Spleen (tissue), 11 donors: ENCODE measurements around the gene GALNT18. TPM values are rescaled to one million over a fixed set of nuclear protein-coding genes. Genes with fewer than 3 reads are reported as not detected.

Experiments used
- DNase-seq: peaks from one replicate; pipeline ENCODE4 v3.0.0-alpha.2; 2020
- H3K27ac ChIP-seq, 8 donors: fragments of 200-600 bp; sonication (generic) in 7 of 8; 1 replicate in 4 of 8; 2 replicates in 4 of 8; pipeline versions ENCODE4 v1.5.0 to v1.8.0; 2016 to 2021; ENCODE audit warnings: inconsistent platforms in 4 of 8, mild to moderate bottlenecking in 4 of 8, moderate library complexity in 1 of 8
- H3K27me3 ChIP-seq, 7 donors: fragments of 200-600 bp; sonication (generic) in 6 of 7; replicated peaks in 1 of 7; 1 replicate in 4 of 7; 2 replicates in 3 of 7; pipeline versions ENCODE4 v1.5.0 to v1.8.0; 2016 to 2021; ENCODE audit warnings: inconsistent platforms in 3 of 7, mild to moderate bottlenecking in 1 of 7
- H3K36me3 ChIP-seq, 6 donors: fragments of 200-600 bp; sonication (generic) in 5 of 6; 1 replicate in 4 of 6; 2 replicates in 2 of 6; pipeline versions ENCODE4 v1.5.0 to v1.8.0; 2016 to 2021; ENCODE audit warnings: inconsistent platforms in 2 of 6
- H3K4me1 ChIP-seq, 6 donors: fragments of 200-600 bp; sonication (generic) in 5 of 6; 1 replicate in 3 of 6; 2 replicates in 3 of 6; pipeline versions ENCODE4 v1.5.0 to v1.8.0; 2016 to 2021; ENCODE audit warnings: inconsistent platforms in 3 of 6
- H3K4me3 ChIP-seq, 8 donors: fragments of 200-600 bp; sonication (generic) in 7 of 8; 1 replicate in 4 of 8; 2 replicates in 4 of 8; pipeline versions ENCODE4 v1.5.0 to v1.8.0; 2016 to 2021; ENCODE audit warnings: inconsistent platforms in 4 of 8, mild to moderate bottlenecking in 4 of 8, moderate library complexity in 2 of 8
- H3K9me3 ChIP-seq, 8 donors: fragments of 200-600 bp; sonication (generic) in 7 of 8; 1 replicate in 4 of 8; 2 replicates in 4 of 8; pipeline versions ENCODE4 v1.5.0 to v1.8.0; 2016 to 2021; ENCODE audit warnings: inconsistent platforms in 4 of 8
- CTCF ChIP-seq, 11 experiments: fragments of 200-600 bp in 7 of 11; fragments of 450-650 bp in 4 of 11; sonication (generic) in 4 of 11; IDR thresholded peaks in 8 of 11; conservative IDR thresholded peaks in 3 of 11; 1 replicate in 7 of 11; 2 replicates in 4 of 11; pipeline versions ENCODE4 v1.4.0 to v1.8.0; 2016 to 2021; ENCODE audit warnings: antibody characterized with exemption in 11 of 11, inconsistent platforms in 4 of 11, mild to moderate bottlenecking in 1 of 11
- POLR2A ChIP-seq, 3 donors: fragments of 450-650 bp; IDR thresholded peaks; one replicate each; pipeline ENCODE4 v1.5.1; 2017; ENCODE audit warnings: antibody characterized with exemption in 3 of 3, mild to moderate bottlenecking in 1 of 3
- POLR2AphosphoS5 ChIP-seq, 3 donors: sonication (generic); formaldehyde crosslinking; IDR thresholded peaks; one replicate each; pipeline ENCODE4 v1.5.1; 2017; ENCODE audit warnings: antibody characterized with exemption in 3 of 3
- WGBS, 5 donors: extraction: QIAGEN DNeasy Blood & Tissue Kit in 3 of 5; methylation state at CpG; one replicate each; pipeline versions ENCODE4 v1.1.5 to v1.1.7; 2013 to 2018; 5-methylcytosine and 5-hydroxymethylcytosine counted together
- intact Hi-C: fragments of 100-400 bp; cut with DNase I; formaldehyde crosslinking; loops from one replicate; pipeline ENCODE4 v1.15.0; 2023; ENCODE audit warnings: low total_unique reads
- polyA plus RNA-seq, 3 donors: library from polyadenylated mRNA; stranded (reverse); fragments of 200-250 nt; gene quantifications; one replicate each; pipeline ENCODE4 v1.2.1, GENCODE V29; 2013
- total RNA-seq, 7 donors: library from RNA; depleted of rRNA in 3 of 7; stranded (reverse); fragments of >200 nt in 3 of 7; fragmentation: NEBNext Ultra II Directional in 4 of 7; extraction: Animal tissue kit (Norgen Biotek cat#: 25700) in 4 of 7; gene quantifications; one replicate each; pipeline versions ENCODE4 v1.1.0 to v1.2.1, GENCODE V29; 2016 to 2021
- donor health status: healthy with polysubstance abuse.
- donor health status: DM: no; HTN: no; CAD: no; lungs with moderate emphysema.
- donor health status: DM: no; HTN: no; CAD: no.
- donor health status: Bipolar disorder and iron deficiency.
- donor health status: healthy.
- donor health status: DM: no; HTN: no; CAD: no.
- donor health status: DM: yes; HTN: yes; CAD: no.

GALNT18 gene
- total and polyA plus RNA-seq, 10 donors: 0.87 to 6.9 (median 3.9) TPM

- DNase-seq: no peak
- H3K36me3 ChIP-seq: no peaks in the 10 kb centered on the region
- peaks cover 0 to 6% (median 0%) of the 10 kb centered on the region in 8 donors for H3K9me3 ChIP-seq
- peaks cover 0 to 38% (median 0%) of the 10 kb centered on the region in 7 donors for H3K27me3 ChIP-seq
- TF ChIP-seq POLR2A (IDR thresholded peaks at IDR 0.05) (no peak), POLR2AphosphoS5 (IDR thresholded peaks at IDR 0.05) (no peak), CTCF (IDR thresholded peaks at IDR 0.05 in 8 of 11, conservative IDR thresholded peaks at IDR 0.05 in 3 of 11) (no peak)
- intact Hi-C loops: no loop called here
- no peaks in the 10 kb centered on the region for H3K4me1 ChIP-seq
- no peak overlapping the region for H3K4me3 ChIP-seq
- H3K27ac ChIP-seq: no peak overlapping the region
- 83 to 93% (median 90%) methylated on average over 3 to 4 of the region's 4 CpGs for WGBS, 5 donors
Observed at GRCh38 chr11:11663907-11664306, 42.1 kb upstream of the GALNT18 start.

- H3K36me3 ChIP-seq: no peaks in the 10 kb centered on the region
- DNase-seq: no peak
- 77 to 87% (median 82%) methylated on average over 2 of the region's 2 CpGs for whole genome bisulfite sequencing, 5 donors
- peaks cover 0 to 6% (median 0%) of the 10 kb centered on the region in 8 donors for H3K9me3 ChIP-seq
- intact Hi-C loops: no loop called here
- no peak overlapping the region for H3K4me3 ChIP-seq
- no peak overlapping the region for H3K27ac ChIP-seq
- no peaks in the 10 kb centered on the region for H3K4me1 ChIP-seq
- no peak for TF ChIP-seq CTCF (IDR thresholded peaks at IDR 0.05 in 8 of 11, conservative IDR thresholded peaks at IDR 0.05 in 3 of 11)
- no peak for TF ChIP-seq POLR2AphosphoS5 (IDR thresholded peaks at IDR 0.05)
- no peak for TF ChIP-seq POLR2A (IDR thresholded peaks at IDR 0.05)
- peaks cover 0 to 30% (median 0%) of the 10 kb centered on the region in 7 donors for H3K27me3 ChIP-seq
Observed at GRCh38 chr11:11662578-11662977, 40.8 kb upstream of the GALNT18 start.

- Histone ChIP-seq H3K4me1 (no peaks in the 10 kb centered on the region), H3K27ac (no peak overlapping the region), H3K9me3 (no peaks in the 10 kb centered on the region), H3K4me3 (no peak overlapping the region), H3K36me3 (no peaks in the 10 kb centered on the region), H3K27me3 (peaks cover 0 to 25% (median 0%) of the 10 kb centered on the region in 7 donors)
- intact Hi-C loops: no loop called here
- no peak for DNase-seq
- 89 to 92% (median 91%) methylated on average over 9 of the region's 9 CpGs for WGBS, 5 donors
- TF ChIP-seq POLR2AphosphoS5 (IDR thresholded peaks at IDR 0.05) (no peak), CTCF (IDR thresholded peaks at IDR 0.05 in 8 of 11, conservative IDR thresholded peaks at IDR 0.05 in 3 of 11) (no peak), POLR2A (IDR thresholded peaks at IDR 0.05) (no peak)
Observed at GRCh38 chr11:11661326-11662040, 39.7 kb upstream of the GALNT18 start.

GRCh38 chr11:11660363-11660740, 38.5 kb upstream of the GALNT18 start:
- no peak for DNase-seq
- WGBS, 5 donors: 79 to 87% (median 80%) methylated on average over 3 of the region's 3 CpGs
- Histone ChIP-seq H3K4me3 (no peak overlapping the region), H3K9me3 (no peaks in the 10 kb centered on the region), H3K36me3 (no peaks in the 10 kb centered on the region), H3K27ac (no peak overlapping the region), H3K4me1 (no peaks in the 10 kb centered on the region), H3K27me3 (peaks cover 0 to 16% (median 0%) of the 10 kb centered on the region in 7 donors)
- no peak for TF ChIP-seq CTCF (IDR thresholded peaks at IDR 0.05 in 8 of 11, conservative IDR thresholded peaks at IDR 0.05 in 3 of 11)
- TF ChIP-seq POLR2A (IDR thresholded peaks at IDR 0.05): no peak
- TF ChIP-seq POLR2AphosphoS5 (IDR thresholded peaks at IDR 0.05): no peak
- intact Hi-C loops: no loop called here
